ENCODE measurements around the gene PSME4. TPM values are rescaled to one million over a fixed set of nuclear protein-coding genes. Genes with fewer than 3 reads are reported as not detected.

PSME4 gene, protein sequence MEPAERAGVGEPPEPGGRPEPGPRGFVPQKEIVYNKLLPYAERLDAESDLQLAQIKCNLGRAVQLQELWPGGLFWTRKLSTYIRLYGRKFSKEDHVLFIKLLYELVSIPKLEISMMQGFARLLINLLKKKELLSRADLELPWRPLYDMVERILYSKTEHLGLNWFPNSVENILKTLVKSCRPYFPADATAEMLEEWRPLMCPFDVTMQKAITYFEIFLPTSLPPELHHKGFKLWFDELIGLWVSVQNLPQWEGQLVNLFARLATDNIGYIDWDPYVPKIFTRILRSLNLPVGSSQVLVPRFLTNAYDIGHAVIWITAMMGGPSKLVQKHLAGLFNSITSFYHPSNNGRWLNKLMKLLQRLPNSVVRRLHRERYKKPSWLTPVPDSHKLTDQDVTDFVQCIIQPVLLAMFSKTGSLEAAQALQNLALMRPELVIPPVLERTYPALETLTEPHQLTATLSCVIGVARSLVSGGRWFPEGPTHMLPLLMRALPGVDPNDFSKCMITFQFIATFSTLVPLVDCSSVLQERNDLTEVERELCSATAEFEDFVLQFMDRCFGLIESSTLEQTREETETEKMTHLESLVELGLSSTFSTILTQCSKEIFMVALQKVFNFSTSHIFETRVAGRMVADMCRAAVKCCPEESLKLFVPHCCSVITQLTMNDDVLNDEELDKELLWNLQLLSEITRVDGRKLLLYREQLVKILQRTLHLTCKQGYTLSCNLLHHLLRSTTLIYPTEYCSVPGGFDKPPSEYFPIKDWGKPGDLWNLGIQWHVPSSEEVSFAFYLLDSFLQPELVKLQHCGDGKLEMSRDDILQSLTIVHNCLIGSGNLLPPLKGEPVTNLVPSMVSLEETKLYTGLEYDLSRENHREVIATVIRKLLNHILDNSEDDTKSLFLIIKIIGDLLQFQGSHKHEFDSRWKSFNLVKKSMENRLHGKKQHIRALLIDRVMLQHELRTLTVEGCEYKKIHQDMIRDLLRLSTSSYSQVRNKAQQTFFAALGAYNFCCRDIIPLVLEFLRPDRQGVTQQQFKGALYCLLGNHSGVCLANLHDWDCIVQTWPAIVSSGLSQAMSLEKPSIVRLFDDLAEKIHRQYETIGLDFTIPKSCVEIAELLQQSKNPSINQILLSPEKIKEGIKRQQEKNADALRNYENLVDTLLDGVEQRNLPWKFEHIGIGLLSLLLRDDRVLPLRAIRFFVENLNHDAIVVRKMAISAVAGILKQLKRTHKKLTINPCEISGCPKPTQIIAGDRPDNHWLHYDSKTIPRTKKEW (N-terminal part only)
- total RNA-seq = 10 to 100 TPM; 20.0 to 94.5 (median 78.8) TPM

DNA sequence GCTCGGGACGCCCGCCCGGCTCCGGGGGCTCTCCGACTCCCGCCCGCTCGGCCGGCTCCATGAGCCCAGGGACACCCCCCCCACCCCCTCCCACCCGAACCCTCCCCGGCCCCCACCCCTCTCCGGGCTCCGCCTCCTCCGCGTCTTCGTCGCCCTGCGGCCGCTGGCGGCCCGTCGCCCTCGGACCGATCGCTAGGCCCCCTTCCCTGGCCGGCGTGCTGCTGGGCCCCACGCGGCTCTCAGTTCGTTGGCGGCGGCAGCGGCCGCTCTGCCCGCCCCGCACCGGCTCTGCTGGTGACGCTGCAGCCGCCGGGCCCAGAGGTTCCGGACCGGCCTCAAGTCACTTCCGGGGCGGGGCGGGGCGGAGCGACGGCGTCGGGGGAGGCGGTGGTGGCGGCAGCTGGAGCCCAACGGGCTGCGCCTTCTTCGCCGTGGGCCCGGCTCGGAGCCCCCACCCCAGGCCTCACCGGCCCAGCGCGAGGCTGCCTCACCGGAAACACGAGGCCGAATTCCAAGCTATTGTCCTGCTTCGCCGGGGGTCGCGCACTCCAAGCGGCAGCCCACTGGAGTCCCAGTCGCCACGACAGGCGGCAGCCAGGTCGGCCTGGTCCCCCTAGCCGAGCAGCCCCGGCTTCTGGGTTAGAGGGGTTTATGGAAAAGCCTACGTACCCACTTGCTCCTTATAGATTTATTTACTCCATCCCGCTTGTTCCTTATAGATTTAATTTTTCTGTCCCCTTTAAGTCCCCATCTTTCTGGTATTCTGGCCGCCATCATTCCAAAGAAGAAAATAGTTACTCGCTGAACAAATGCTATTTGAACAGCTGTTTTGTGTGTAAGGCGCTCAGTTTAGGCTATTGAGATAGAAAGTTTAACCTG is at the start of gene PSME4:
TSS of gene PSME4 (minus strand) at position 270 of the 879 bp plus-strand sequence. CDS start at position 61, 209 bp downstream.
- no peaks in the 10 kb centered on the region for H3K27me3 ChIP-seq
- H3K36me3 ChIP-seq = no peaks in the 10 kb centered on the region
- H3K9me3 ChIP-seq = no peaks in the 10 kb centered on the region
- peak; percentile 96 to 98 for TF ChIP-seq POLR2A (IDR thresholded peaks at IDR 0.05)
- TF ChIP-seq, protein P1, sequence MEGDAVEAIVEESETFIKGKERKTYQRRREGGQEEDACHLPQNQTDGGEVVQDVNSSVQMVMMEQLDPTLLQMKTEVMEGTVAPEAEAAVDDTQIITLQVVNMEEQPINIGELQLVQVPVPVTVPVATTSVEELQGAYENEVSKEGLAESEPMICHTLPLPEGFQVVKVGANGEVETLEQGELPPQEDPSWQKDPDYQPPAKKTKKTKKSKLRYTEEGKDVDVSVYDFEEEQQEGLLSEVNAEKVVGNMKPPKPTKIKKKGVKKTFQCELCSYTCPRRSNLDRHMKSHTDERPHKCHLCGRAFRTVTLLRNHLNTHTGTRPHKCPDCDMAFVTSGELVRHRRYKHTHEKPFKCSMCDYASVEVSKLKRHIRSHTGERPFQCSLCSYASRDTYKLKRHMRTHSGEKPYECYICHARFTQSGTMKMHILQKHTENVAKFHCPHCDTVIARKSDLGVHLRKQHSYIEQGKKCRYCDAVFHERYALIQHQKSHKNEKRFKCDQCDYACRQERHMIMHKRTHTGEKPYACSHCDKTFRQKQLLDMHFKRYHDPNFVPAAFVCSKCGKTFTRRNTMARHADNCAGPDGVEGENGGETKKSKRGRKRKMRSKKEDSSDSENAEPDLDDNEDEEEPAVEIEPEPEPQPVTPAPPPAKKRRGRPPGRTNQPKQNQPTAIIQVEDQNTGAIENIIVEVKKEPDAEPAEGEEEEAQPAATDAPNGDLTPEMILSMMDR (IDR thresholded peaks at IDR 0.05) = no peak
- peak within 1 kb of the TSS; percentile 86 to 98 for H3K4me3 ChIP-seq
- intact Hi-C loops (cut with DNase I; ENCODE audit: low total_unique reads) = no loop called here
- H3K4me1 ChIP-seq = no peaks in the 10 kb centered on the region
- peak; percentile 94 for DNase-seq
- H3K27ac ChIP-seq = peak within 1 kb of the TSS; percentile 96 to 98

DNA sequence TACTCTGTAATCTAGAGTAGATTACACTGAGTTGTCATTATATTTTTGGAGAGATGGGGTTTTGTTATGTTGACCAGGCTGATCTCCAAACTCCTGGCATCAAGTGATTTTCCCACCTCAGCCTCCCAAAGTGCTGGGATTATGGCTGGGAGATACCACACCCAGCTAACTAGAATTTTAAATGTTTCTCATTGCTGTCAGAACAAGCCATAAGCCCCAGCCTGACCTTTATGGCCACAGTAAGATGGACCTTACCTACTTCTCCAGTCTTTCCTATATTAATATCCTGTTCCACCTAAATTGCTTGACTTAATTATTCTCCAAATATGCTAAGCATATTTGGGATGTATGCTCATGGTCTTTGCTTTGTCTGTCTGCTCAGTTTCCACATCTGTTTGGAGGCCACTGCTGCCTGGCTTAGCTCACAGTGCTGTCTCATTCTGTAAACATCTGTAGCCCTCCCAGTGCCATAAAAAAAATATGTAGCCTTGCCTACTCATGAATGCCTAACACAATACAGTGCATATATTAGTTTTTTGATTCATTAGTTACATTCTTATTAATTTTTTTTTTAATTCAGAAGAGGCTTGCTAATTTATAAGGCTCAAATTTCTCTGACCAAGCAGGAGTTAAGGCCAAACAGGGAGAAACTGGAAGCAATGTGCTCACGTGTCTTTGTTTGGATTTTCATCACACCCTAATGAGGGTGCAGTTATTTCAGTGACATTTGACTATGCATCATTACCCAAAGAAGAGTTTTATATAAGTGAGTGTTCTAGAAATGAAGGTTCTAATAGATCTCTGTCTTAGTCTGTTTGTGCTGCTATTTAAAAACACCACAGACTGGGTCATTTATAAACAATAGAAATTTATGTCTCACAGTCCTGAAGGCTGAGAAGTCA is 45.3 kb upstream of the PSME4 start:
- H3K4me1 ChIP-seq = no peaks in the 10 kb centered on the region
- no peak for TF ChIP-seq POLR2A (IDR thresholded peaks at IDR 0.05)
- TF ChIP-seq, protein P1 (IDR thresholded peaks at IDR 0.05) = no peak
- peak in 1 of 2 donors; percentile 36 for DNase-seq
- intact Hi-C loops (cut with DNase I; ENCODE audit: low total_unique reads) = no loop called here
- H3K4me3 ChIP-seq = no peak overlapping the region
- peak overlapping the region; percentile 49 to 78 for H3K27ac ChIP-seq
- no peaks in the 10 kb centered on the region for H3K36me3 ChIP-seq
- no peaks in the 10 kb centered on the region for H3K27me3 ChIP-seq
- no peaks in the 10 kb centered on the region for H3K9me3 ChIP-seq

DNA sequence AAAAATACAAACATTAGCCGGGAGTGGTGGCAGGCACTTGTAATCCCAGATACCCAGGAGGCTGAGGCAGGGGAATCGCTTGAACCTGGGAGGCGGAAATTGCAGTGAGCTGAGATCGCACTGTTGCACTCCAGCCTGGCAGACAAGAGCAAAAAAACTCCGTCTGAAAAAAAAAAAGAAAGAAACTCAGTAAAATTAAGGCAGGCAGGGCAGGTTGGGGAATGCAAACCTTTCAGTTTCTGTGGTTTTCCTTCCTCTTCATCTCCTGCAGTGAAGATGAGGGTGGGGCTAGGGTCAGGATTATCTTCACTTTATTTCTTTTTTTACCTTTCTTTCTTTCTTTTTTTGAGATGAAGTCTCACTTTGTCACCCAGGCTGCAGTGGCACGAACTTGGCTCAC is 43.2 kb upstream of the PSME4 start:
- Histone ChIP-seq H3K4me1 (no peaks in the 10 kb centered on the region), H3K27me3 (no peaks in the 10 kb centered on the region), H3K27ac (peak overlapping the region in 1 of 2 donors; percentile 35), H3K9me3 (no peaks in the 10 kb centered on the region), H3K4me3 (no peak overlapping the region), H3K36me3 (no peaks in the 10 kb centered on the region)
- no peak for DNase-seq
- intact Hi-C loops (cut with DNase I; ENCODE audit: low total_unique reads) = no loop called here
- no peak for TF ChIP-seq POLR2A (IDR thresholded peaks at IDR 0.05)
- TF ChIP-seq, protein P1 (IDR thresholded peaks at IDR 0.05) = no peak
